Ramos (cell line): ENCODE results near the gene IGSF1.
"Not testable (repeated sequence)": the region's sequence is repeated elsewhere in the genome, so short reads cannot be mapped to it uniquely, and the experiment has no call there.

Experiments
- in situ Hi-C: fragments of 300-500 bp; cut with MboI; formaldehyde crosslinking; loops from one replicate; pipeline ENCODE4 v1.14.3; 2022; ENCODE audit warnings: low sequenced_read_pairs; ENCODE audit not compliant: unreplicated experiment

Gene IGSF1

GRCh38 chrX:131271274-131271673 lies 17.8 kb downstream of the IGSF1 start:
- in situ Hi-C loops = no loop called here

GRCh38 chrX:131270080-131270479 lies 19.0 kb downstream of the IGSF1 start:
- in situ Hi-C loops = no loop called here

- in situ Hi-C loops = no loop called here
Measured at GRCh38 chrX:131264665-131265064, 24.4 kb downstream of the IGSF1 start.

GRCh38 chrX:131264053-131264452 lies 25.1 kb downstream of the IGSF1 start:
- in situ Hi-C loops = no loop called here

GRCh38 chrX:131262738-131263679 lies 26.1 kb downstream of the IGSF1 start:
- in situ Hi-C loops = no loop called here

DNA sequence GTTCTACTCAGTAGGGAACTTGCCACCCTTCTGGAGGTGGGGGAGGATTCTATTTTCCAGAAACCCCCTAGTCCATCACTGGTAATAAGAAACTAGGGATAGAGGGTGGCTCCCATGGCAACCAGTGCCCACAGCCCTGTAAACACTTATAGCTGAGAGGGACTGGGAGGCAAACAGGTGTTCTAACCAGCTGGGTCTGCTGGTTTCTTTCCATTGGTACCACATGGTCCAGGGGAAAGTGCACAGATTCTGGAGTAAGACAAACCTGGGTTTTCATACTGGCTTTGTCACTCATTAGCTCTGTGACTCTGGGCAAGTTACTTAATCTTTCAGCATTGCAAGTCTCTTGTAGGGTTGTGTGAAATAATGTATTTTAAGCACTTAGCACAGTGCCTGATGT lies 26.9 kb downstream of the IGSF1 start:
- in situ Hi-C loops = no loop called here

GRCh38 chrX:131257367-131257766 lies 31.7 kb downstream of the IGSF1 start:
- in situ Hi-C loops = no loop called here

- in situ Hi-C loops = not testable (repeated sequence)
Measured at GRCh38 chrX:131250984-131251738, 37.9 kb downstream of the IGSF1 start.

DNA sequence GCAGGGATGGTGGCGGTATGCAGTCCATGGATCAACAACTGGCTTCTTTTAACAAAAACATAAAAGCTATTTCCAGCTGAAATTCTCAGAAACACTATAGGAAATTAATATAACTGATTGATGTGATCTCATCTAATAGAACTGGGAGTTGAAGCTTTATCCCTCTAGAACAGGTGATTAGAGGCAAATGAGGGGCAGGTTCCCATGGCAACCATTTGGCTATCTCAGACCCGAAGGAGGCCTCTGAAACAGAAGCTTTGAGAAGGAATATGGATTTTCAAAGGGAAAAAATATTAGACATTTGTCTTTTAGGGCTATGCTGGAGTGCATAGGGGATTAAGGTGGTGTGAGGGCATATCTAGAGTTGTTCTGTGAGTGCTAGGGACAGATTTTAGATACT lies 50.0 kb downstream of the IGSF1 start:
- in situ Hi-C loops = no loop called here

GRCh38 chrX:131237363-131237762 lies 51.7 kb downstream of the IGSF1 start:
- in situ Hi-C loops = no loop called here

- in situ Hi-C loops = no loop called here
Measured at GRCh38 chrX:131235768-131236545, 53.1 kb downstream of the IGSF1 start.

GRCh38 chrX:131227608-131228007 lies 61.5 kb downstream of the IGSF1 start:
- in situ Hi-C loops = no loop called here

GRCh38 chrX:131226591-131226990 lies 62.5 kb downstream of the IGSF1 start:
- in situ Hi-C loops = no loop called here

GRCh38 chrX:131225078-131225477 lies 64.0 kb downstream of the IGSF1 start:
- in situ Hi-C loops = no loop called here
